ENCODE measurements around the gene EGFR.

The EGFR gene

GRCh38 chr7:55189878-55190436 is 171.1 kb downstream of the EGFR start:
- no peak for DNase-seq (ENCODE audit: low read depth)

DNA sequence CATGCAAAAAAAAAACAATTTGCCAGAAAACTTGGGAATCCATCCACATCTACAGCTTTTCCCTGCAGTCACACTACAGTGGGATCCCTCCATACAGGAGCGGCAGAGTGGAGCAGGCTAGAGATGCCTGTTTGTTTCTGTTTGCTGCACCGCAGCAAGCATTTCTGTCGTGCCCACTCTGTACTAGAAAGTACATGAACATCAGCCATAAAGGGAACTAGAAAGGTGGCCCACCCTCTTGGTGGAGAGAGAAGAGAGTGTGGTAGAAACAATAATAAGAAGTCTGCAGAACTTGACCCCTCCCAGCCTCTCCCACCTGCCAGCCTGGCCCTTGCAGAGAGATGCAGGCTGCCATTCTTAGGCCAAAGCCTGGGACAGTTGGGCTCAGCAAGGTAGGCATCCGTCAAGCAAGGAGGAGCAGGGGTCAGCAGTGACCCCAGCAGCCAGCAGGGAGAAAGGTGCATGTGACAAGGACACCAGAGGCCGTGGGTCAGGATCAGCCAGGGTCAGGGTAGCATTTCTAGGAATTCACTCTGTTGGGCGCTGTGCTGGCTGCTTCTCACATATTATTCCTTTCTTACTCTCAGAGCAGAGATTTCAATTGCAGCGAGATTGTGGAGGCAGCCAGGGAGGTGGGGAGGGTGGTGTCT is 171.8 kb downstream of the EGFR start:
- no peak for DNase-seq (ENCODE audit: low read depth)

GRCh38 chr7:55191161-55191925 is 172.5 kb downstream of the EGFR start:
- DNase-seq (ENCODE audit: low read depth) = no peak

DNA sequence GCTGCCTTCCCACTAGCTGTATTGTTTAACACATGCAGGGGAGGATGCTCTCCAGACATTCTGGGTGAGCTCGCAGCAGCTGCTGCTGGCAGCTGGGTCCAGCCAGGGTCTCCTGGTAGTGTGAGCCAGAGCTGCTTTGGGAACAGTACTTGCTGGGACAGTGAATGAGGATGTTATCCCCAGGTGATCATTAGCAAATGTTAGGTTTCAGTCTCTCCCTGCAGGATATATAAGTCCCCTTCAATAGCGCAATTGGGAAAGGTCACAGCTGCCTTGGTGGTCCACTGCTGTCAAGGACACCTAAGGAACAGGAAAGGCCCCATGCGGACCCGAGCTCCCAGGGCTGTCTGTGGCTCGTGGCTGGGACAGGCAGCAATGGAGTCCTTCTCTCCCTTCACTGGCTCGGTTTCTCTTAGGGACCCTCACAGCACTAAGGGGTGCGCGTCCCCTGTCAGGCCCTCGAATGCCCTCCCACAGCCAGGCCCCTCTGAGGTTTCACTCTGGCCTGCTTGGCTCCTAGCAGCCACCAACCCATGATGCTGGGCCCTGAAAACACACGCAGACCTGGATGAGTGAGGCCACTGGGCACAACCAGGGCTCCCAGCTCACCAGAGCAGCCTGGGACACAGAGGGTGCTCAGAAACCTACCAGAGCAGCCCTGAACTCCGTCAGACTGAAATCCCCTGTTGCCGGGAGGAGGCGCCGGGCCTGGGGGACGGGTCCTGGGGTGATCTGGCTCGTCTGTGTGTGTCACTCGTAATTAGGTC is 173.3 kb downstream of the EGFR start:
- DNase-seq (ENCODE audit: low read depth) = no peak

GRCh38 chr7:55192723-55193122 is 173.9 kb downstream of the EGFR start:
- no peak for DNase-seq (ENCODE audit: low read depth)

DNA sequence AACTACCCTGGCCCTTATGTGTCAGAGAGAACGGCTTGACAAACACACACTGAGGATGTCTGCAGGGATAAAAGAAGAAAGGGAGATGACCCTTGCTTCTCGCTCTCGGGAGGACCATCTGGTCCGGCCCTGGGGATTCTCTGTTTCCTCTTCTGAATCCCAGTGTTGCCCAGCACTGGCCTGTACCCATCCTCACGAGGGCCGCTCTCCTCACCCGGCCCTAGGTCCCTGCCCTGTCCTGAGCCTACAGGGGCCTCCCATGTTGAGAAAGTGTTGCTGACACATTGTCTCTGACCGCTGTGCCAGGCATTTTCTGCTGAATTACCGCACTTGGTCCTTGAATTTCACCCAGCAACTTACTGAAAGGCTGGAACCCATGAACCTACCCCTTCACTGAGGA is 174.4 kb downstream of the EGFR start:
- no peak for DNase-seq (ENCODE audit: low read depth)

GRCh38 chr7:55194522-55194921 is 175.7 kb downstream of the EGFR start:
- DNase-seq (ENCODE audit: low read depth) = no peak

GRCh38 chr7:55198634-55199392 is 180.0 kb downstream of the EGFR start:
- no peak for DNase-seq (ENCODE audit: low read depth)

DNA sequence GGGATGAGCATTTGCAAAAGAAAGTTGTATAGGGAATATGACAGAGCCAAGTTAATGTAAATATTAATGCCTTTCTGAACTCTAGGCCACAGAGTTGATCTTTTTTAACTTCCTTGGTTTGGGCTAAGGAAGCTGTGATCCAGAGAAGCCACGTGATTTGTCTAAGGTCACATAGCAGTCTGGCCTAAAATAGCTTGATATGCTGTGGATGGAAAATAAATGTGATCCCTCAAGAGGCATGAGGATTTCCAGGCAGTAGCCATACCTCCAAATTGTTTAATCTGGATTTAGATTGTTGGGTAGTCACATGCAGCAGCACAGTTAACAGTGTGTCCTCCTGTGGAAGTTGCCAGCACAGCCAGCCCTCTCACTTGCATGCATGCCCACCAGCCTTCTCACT is 180.6 kb downstream of the EGFR start:
- DNase-seq (ENCODE audit: low read depth) = no peak

- DNase-seq (ENCODE audit: low read depth) = no peak
Measured at GRCh38 chr7:55200441-55200840, 181.6 kb downstream of the EGFR start.

GRCh38 chr7:55202150-55202913 is 183.5 kb downstream of the EGFR start:
- no peak for DNase-seq (ENCODE audit: low read depth)

DNA sequence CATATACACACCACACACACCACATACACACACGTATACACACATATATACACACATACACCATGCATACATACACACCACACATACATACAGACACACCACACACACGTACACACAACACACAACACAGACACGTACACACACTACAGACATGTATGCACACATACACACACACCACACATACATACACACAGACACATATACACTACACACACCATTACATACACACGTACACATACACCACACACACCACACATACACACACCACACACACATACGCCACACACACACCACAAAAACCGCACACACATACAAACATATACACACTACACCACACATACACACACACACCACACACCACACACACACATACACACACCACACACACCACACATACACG is 184.5 kb downstream of the EGFR start:
- DNase-seq (ENCODE audit: low read depth) = no peak

GRCh38 chr7:55205124-55205955 is 186.5 kb downstream of the EGFR start:
- DNase-seq (ENCODE audit: low read depth) = no peak

- no peak for DNase-seq (ENCODE audit: low read depth)
Measured at GRCh38 chr7:55206235-55207029, 187.6 kb downstream of the EGFR start.

GRCh38 chr7:55207436-55208125 is 188.8 kb downstream of the EGFR start:
- no peak for DNase-seq (ENCODE audit: low read depth)

DNA sequence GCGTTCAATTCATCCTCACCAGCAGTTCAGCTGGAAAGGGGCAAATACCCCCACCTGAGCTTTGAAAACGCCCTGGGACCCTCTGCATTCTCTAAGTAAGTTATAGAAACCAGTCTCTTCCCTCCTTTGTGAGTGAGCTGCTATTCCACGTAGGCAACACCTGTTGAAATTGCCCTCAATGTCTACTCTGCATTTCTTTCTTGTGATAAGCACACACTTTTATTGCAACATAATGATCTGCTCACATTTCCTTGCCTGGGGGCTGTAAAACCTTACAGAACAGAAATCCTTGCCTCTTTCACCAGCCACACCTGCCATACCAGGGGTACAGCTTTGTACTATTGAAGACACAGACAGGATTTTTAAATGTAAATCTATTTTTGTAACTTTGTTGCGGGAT is 190.5 kb downstream of the EGFR start:
- DNase-seq (ENCODE audit: low read depth) = no peak

GRCh38 chr7:55210176-55210575 is 191.4 kb downstream of the EGFR start:
- DNase-seq (ENCODE audit: low read depth) = no peak

GRCh38 chr7:55210716-55211115 is 191.9 kb downstream of the EGFR start:
- DNase-seq (ENCODE audit: low read depth) = no peak

DNA sequence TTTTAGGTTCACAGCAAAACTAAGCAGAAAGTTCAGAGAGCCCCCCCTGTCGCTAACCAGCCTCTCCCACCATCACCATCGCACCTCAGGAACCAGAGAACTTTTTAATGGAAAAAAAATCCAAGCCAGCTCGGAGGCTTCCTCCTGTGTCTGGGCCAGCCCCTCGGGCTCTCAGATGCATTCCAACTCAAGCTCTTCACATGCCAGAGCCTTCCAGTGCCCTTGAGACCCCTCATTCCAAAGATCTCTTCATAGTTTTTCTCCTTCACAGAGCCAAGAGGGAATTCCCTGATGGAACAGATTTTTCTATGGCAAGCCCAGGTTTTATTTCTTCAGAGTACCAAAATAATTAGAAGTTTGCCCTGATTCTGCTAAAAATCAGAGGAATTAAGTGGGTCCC is 192.9 kb downstream of the EGFR start:
- DNase-seq (ENCODE audit: low read depth) = no peak

All from stimulated activated CD8-positive, alpha-beta memory T cell treated with anti-CD3 and anti-CD28 coated beads, Interleukin-15, amount 100 ng/mL, for 24 hours (primary cell).